ENCODE results near the gene XDH.

Gene XDH

DNA sequence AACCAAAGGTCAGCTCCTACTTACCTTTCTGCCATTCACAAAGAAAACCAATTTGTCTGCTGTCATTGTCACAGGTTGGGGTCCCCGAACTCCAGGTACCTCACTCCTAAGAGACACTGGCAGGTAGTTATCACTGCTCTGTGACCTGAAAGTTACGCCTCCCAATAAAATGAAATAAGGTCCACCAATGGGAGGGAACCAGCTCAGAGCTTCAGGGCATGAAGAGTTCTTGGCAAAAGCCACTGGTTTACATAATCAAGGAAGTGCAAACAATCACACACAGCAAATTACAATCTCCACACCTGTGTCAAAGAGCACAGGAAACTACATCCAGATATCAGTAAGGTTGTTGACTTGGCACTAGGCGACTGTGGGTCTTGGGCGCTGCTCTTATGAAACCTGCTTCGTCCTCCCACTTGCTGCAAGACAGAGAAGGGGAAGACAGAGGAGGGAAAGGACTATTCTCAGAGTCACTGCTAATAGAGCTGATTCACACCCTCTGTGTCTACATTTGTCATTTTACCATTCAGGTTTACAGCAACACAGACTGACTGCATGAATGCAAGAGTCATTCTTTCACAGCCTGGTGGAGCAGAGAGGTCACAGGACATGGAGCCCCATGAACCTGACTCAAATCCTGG is at the start of gene XDH:
Gene XDH, minus strand, starts transcription at position 142 of the 641 bp plus-strand sequence. Its CDS starts 76 bp downstream, at position 66.
- no peak for DNase-seq (ENCODE audit: low read depth)

DNA sequence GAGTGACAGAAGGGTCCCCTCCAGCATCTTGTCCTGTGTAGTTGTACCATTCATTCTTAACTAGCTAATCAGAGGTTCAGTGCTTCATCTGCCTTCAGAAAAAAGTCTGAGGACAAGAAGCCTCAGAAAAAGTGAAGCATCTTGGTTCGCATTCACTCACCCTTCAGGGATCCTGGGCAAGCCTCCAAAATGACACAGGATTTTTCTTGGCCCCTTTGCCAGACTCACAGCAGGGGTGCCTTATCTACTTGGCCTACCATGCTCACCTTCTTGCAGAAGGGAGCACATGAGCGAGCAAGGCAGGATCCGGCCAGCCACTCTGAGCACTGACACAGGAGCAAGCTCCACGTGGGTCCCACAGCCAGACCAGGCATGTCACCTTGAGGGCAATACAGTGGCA is 43.1 kb upstream of the XDH start:
- DNase-seq (ENCODE audit: low read depth) = no peak

DNA sequence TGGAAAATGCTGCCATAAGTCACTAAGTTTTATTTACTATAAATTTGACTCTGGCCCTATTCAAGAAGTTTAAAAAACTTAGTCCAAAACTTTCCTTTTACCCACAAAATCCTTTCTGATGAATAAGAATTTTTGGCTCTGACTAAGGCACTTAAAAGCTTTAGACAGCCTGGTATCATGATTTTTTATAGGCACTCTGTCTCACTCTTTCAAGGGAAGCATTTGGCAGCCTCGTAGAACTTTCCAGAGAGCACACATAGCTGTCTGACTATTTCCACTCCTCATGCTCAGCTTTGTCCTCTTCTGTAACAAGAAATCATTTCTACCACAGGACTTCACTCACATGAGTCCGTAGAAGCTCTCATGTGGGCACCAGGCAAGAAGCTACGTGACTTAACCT is 32.3 kb upstream of the XDH start:
- no peak for DNase-seq (ENCODE audit: low read depth)

DNA sequence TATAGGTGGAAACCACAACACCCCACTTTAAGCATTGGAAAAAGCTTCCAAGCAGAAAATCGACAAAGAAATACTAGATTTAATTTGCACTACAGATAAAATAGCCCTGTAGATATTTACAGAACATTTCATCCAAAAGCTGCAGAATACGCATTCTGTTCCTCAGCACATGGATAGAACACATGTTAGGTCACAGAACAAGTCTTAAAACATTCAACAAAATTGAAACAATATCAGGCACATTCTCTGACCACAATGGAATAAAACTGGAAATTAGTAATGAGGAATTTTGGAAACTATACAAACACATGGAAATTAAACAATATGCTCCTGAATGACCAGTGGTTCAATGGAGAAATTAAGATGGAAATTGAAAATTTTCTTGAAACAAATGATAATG is 27.8 kb upstream of the XDH start:
- no peak for DNase-seq (ENCODE audit: low read depth)

DNA sequence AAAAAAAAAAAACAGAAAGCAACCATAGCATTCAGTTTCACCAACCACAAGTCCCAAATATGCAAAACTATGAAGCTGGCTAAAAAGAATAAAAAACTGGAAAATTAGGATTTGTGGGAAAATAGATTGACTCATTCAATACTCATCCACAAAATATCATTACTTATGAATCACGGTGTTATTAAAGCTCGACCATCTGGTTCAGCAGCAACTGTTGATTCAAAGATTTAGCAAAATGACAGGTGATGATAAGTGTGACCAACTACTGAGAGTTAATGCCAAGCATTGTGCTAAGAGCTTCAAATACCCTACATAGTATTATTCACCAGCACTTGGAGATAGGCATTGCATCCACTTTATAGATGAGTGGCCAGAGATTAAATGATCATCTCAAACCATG is 26.2 kb upstream of the XDH start:
- DNase-seq (ENCODE audit: low read depth) = no peak

DNA sequence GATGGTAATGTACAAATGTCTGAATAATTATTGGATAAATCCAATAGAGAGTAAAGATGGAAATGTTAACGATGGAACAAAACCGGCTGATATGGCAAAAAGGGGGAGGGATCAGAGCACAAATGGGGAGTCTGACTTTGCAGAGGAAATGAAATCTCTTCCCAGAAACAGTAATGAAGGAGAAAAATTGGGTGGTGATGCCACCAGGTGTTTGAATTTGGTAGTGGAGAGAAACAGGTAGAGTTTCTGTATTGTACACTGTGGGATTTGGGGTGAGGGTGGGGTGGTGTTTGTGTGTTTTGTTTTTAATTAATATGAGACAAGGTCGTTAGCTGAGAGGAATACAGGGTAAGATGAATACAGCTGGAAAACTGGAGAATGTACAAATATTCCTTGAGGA is 20.4 kb upstream of the XDH start:
- DNase-seq (ENCODE audit: low read depth) = no peak

DNA sequence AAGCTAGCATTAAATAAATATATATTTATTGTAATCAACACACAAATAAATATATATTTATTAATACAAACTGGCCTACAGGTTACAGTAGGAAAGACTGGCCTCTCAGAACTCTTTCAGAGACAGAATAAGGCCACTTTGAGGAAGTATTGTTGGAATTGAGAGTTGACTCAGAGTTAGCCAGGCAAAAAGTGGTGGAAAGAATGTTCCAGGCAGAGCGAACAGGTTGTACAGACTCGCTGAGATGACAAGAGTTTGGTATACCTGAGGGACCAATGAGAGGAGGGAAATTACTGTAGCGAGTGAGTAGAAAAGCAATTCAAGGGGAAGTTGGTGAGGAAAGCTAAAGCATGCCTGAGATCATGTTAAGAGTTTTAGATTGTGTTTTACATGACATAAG is 19.0 kb upstream of the XDH start:
- no peak for DNase-seq (ENCODE audit: low read depth)

DNA sequence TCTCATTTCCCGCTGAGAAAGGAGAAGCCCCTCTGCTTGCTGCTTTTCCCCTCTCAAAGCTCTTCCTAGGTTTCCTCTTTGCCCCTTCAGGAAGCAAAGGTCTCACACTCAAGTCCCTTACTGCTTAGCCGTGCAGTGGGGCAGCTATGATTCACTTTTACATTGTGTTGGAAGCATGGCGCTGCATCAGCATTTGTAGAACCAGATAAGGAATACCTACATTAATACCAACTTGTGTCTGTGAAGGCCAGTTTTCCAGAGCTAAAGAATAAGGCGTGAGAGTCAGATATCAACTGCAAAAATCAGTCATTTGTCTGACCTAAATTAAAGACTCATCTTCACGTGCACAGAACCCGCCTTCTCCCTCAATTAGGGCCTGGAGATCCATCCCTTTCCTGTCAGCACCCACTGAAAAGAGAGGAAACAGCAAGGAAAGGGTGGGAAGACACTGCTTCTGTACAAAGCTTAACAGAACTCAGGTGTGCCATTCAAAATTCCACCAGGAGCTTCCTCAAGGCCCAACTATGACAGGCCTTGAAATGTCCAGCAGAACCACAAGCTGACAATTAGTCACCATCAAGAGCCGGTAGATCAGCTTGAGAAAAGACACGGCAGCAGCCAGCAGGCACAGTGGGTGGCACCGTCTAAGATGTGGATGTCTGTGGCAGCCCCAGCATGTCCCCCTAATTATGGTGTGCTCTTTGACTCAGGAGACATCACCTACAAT is 16.1 kb upstream of the XDH start:
- no peak for DNase-seq (ENCODE audit: low read depth)

DNA sequence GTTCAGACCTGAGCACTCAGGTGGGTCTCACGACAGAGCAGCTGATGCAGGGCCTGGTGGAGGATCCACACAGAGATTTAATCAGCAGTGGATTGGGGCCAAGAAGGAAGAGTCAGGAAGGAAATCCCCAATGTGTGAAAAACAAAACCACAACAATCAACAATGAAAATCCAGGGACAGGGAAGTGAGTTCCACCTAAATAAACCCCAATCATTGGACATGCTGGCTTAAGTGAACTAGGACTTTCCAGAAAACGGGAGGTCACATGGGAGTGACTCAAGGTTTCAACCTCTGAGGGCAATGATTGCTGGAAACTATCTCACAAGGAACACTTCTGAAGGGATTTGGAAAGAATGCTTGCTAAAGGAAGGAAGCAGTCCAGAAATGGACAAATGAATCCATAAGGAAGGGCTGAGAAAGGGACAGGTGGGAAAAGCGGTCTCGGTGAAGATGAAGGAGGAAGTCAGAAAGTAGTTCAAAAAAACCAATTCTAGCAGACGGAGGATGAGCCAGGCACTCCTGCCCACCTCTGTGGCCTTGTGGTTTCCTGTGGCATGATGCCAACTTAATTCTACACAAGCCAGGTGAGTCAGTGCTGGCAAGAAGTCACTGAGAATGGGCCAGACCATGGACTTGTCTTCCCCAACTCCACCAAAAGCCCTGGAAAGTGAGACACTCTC is 15.4 kb upstream of the XDH start:
- no peak for DNase-seq (ENCODE audit: low read depth)

DNA sequence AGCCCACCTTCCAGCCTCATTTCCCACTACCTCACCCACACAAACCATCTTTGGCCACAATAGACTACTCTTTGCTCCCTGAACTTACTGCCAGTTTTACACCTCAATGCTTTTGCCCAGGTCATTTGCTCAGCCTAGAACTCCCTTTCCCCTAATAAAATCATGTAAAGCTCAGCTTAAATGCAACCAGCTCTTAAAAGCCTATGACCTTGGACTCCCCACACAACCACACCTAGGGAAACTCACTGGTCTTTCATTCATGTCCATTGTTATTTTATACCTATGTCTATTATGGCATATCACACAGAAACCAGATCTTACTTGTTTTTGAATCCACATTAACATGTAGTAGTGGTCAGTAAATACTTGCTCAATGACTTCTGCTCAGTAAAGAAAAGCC is 14.5 kb upstream of the XDH start:
- no peak for DNase-seq (ENCODE audit: low read depth)

DNA sequence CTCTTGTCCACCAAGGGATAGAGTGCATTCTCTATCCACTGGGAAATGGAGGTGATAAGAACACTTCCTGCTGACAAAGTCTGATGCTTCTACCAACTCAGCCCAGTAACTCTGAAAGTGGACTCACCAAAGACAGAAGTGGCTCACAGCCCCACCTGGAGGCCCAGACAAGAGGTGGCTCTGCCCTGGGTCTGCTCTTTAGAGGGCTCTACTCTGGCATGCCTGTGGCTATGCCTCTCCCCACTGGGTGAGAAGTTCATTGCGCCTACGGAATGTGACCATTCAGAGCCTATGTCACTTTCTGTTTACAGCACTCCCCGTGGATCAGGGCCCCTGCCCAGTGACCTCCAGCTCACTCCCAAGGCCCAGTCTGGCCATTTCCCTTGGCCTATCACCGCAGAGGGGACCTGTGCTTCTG is 13.5 kb upstream of the XDH start:
- no peak for DNase-seq (ENCODE audit: low read depth)

DNA sequence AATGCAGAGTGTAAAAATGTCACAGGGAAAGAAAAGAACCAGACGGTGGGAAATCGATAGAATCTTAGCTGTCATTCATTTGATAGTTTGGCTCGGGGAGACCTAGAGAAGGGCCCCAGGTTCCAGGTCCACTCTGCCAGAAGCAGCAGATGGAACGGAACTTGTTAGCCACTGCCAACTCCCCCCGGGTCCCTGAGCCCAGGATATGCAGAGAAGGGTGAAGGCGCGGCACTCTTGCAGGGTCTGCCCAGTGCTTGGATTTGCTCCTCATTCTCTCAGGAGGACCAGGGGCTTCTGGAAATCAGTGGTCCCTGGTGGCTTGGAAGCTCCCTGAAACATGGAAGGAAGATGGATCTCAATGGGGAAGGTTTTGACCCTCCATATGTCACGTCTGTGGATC is 11.6 kb upstream of the XDH start:
- DNase-seq (ENCODE audit: low read depth) = no peak

DNA sequence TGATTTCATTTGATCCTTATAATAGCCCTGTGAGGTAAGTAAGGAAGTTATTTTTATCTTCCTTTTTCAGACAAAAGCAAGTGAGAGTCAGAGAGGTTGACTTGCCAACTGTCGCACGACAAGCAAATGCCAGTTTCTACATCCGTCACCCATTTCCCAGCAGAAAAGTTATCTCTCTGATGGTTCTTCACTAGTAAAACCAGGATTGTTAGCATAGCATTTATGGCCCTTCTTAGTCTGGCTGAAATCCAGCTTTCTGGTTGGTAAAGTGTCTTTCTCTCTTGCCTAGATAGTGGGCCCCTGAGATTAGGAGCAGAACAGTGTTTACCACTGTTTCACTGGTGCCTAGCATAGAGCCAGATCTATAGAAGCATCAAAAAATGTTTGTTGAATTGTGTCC is 7.1 kb upstream of the XDH start:
- DNase-seq (ENCODE audit: low read depth) = no peak

DNA sequence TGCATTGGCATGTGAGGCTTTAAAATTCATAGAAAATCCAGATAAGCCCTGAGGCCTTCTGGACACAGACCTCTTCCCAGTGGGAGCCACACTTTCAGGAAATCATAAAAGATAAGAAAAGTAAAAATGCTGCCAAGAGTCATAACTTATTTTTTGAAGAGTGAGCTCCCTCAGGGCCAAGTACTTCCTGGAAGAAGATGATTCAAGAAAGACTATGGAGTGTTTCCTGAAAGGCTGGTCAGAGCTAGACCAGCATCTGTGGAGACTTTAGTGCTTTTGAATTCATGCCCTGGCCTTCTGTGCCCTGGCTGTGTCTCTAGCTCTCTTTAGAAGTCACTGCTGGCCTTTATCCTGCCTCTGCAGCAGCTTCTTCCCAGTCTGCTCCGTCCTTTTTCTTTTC is 6.4 kb upstream of the XDH start:
- DNase-seq (ENCODE audit: low read depth) = no peak

DNA sequence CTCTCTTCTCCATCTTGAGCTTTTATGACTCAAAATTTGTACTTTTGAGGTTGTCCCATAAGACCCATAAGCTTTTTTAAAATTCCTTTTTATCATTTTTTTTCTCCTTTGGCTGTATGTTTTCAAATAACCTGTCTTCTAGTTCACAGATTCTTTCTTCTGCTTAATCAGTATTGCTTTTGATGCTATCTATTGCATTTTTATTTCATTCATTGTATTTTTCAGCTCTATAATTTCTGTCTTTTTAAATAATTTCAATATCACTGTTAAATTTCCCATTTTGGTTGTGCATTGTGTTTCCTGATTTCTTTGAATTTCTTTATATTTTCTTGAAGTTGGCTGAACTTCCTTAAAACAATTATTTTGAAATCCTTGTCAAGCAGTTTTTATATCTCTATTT is 4.8 kb upstream of the XDH start:
- DNase-seq (ENCODE audit: low read depth) = no peak

DNA sequence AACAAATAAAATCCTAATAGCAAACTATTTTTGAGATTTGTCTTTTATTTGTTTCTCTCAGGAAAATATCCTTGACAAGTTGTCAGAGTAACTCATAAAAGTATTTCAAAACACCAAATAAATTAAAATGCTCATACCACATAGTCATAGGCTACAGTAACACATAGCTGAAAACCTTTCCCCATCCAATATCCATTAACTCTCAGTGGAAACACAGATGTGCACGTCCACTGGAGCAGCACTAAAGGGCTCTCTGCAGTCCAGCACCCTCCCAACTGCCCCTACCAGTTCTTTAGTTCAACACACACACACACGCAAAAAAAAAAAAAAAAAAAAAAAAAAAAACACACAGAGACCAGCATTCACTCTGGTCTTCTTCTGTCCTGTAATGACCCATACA is 879 bp upstream of the XDH start:
- DNase-seq (ENCODE audit: low read depth) = no peak

DNA sequence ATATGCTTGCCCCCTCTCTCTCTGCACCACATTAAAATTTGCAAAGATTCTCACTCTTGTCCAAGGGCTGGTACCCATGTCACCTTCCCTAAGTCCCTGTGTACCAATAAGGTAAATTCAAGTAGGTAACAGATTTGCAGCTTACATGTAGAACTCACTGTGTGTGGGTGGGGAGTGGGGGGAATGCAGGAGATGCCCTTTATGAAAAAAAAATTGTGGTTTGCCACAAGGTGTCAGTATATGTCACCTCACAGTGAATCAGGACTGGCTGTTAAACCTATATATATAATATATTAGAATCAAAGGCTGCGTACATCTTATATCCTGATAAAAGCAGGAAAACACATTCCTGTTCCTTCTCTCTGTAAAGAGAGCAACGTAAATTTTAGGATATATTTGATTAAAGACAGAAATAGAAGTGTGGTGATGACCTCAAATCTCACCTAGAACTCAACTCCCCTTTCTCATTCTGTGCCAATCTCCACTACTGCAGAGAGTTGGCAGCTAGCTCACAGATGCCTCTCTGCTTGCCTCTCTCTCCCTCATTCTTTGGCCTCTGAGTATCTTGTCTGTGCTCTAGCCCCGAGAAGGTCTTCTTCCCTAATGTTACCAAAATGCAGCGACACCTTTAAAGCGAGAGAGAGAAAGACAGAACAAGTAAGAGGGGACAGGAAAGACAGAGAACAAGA is 536 bp downstream of the XDH start:
- DNase-seq (ENCODE audit: low read depth) = no peak

DNA sequence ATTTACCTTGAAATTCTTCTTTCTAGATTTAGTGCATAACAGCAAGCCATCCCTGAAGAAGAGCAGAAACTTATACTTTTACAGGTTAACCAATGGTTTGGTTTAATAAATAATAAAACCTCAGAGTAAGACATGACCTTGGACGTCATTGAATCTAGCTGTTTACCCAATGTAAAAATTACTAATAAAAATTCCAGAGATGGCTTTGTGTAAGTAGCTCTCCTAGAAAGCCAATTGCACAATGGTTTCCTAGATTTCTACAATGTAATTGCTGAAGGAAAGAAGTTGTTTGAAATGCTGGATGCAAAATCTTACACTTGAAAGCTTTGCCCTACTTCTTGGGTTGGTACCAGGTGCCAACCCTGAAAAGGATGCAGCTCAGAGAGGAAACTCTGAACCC is 1.5 kb downstream of the XDH start:
- no peak for DNase-seq (ENCODE audit: low read depth)

DNA sequence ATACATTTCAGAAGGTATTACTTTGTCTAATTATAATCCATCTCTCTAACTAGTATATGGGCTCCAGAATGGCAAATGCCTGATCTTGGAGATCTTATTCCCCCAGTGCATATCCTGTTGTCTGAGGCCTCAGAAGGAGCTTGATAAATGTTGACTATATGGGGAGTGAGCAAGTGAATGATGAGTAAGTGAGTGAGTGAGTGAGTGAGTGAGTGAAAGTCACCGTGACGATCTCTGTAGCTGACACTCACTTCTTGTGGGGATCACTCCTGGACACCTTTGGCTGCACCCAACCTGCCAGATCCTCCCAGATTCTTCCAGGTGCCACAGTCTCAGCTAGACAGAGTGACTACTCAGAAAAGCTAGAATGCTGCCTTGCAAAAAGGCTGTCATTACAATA is 2.8 kb downstream of the XDH start:
- no peak for DNase-seq (ENCODE audit: low read depth)

DNA sequence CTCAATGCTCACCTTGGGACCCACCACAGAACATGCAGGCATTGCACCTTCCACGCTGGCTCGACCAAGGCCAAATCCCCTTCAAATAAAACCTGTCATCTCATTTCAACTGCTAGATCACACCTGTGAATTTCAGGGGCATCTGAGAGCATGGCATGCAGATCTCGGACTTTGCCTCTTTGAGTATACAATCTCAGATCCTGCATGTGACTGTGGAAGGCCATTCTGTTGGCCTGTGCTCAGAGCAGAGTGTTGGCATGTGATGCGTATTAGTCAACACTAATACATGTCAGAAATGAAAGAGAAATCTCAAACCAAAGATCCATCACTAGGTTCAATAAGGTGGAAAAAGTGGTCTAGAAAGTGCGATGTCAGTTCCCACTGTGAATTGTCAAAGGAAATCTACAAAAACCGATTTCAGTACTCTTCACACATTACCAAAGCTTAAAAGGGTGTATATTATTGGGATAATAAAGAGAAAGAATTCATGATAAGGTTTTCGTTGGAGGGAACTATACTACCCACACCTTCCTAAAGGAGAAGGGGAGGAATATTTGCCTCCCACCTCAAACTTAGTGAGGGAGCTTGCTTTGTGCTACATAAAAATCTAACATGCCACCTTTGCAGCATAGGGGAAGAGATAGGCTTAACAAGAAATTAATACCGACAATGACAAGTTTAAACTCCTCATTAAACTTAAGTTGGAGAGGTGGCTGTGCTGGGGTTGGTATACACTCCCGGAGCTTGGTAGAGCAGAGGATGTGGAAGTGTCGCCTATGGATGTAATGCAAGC is 7.8 kb downstream of the XDH start:
- DNase-seq (ENCODE audit: low read depth) = no peak

DNA sequence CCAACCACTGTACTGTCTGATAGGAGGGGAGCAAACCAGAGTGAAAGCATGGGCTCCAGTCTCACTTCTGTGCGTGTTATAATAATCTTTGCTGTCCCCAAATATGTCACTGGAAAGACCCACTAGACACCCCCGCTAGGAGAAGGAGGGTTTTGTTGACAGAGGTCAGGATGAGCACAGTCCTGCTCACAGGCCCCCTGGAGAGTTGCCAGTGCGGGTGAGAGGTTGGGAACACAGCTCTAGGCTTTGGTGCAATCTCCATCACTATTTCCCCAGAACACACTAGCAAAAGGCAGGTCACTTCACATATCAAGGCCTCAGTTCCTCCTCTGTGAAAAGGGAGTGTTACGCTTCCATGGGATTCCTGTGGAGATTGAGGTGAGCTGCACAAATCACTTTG is 9.7 kb downstream of the XDH start:
- no peak for DNase-seq (ENCODE audit: low read depth)

DNA sequence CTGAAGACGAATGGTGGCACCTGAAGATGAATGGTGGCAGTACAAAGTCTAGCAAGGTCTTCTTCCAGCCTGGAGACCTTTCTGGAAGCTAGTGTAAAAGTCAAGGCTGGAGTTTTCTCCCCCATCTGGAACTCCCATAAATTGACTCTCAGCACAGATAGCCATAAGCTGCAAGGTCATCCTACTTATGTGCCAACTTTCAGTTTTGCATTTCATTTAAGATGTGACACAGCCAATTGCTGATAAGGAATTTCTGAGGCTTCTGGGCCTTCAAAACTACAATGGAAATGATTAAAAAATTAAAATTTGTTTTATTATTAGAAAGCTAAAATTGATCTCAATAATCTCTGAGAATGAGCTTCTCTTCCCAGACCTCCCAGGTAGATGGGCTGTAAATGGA is 10.2 kb downstream of the XDH start:
- DNase-seq (ENCODE audit: low read depth) = no peak

All from fibroblast of the conjunctiva (primary cell).